Osteocyte (in vitro differentiated cells): ENCODE data around the gene PITPNC1. TPM values are rescaled to one million over a fixed set of nuclear protein-coding genes. Genes with fewer than 3 reads are reported as not detected.

Source experiments
- DNase-seq: peaks from one replicate; pipeline ENCODE4 v3.0.0; 2021; ENCODE audit warnings: mixed read lengths; ENCODE audit not compliant: unreplicated experiment; ENCODE audit errors: extremely low spot score
- H3K27ac Mint-ChIP-seq: one replicate; pipeline ENCODE4 v1.8.0; 2021; ENCODE audit warnings: mild to moderate bottlenecking, mixed read lengths; ENCODE audit not compliant: unreplicated experiment
- H3K27me3 Mint-ChIP-seq: one replicate; pipeline ENCODE4 v1.8.0; 2021; ENCODE audit warnings: mixed read lengths; ENCODE audit not compliant: unreplicated experiment
- H3K36me3 Mint-ChIP-seq: one replicate; pipeline ENCODE4 v1.8.0; 2021; ENCODE audit warnings: mixed read lengths; ENCODE audit not compliant: unreplicated experiment
- H3K4me1 Mint-ChIP-seq: one replicate; pipeline ENCODE4 v1.8.0; 2021; ENCODE audit warnings: mixed read lengths; ENCODE audit not compliant: unreplicated experiment
- H3K4me3 Mint-ChIP-seq: one replicate; pipeline ENCODE4 v1.8.0; 2021; ENCODE audit warnings: mild to moderate bottlenecking, moderate library complexity, mixed read lengths; ENCODE audit not compliant: unreplicated experiment
- H3K9me3 Mint-ChIP-seq: one replicate; pipeline ENCODE4 v1.8.0; 2021; ENCODE audit warnings: mixed read lengths; ENCODE audit not compliant: unreplicated experiment
- CTCF ChIP-seq: fragments of 200-600 bp; sonication (generic); IDR thresholded peaks from 2 replicates; pipeline ENCODE4 v1.5.0; 2021; ENCODE audit warnings: antibody characterized with exemption, mild to moderate bottlenecking, moderate library complexity
- total RNA-seq: library from RNA; stranded (reverse); gene quantifications from 2 replicates; pipeline ENCODE4 v1.2.1, GENCODE V29; 2021

PITPNC1 gene
- total RNA-seq, 1 donor from 2014 or later: 18.0 TPM

DNA sequence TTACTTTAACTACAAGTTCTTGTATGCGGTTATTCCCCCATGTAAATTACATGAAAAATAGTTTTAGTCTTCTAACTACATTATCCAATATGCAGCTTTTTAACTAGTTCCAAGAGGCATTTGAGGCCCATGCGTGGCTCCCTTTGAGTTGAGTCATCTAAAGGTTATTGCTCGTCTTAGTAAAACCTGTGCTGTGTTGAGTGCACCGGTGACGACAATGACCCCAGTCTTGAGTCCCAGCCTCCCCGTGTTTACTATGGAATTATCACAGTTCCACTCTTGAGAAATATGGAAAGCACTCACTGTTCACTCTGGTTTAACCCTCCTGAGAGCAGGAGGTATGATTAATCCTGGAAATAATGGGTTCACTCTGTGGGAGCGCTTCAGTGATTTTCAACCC is 119.2 kb downstream of the PITPNC1 start:
- DNase-seq: no peak
- Mint-ChIP-seq H3K27ac (no peak overlapping the region), H3K4me1 (peaks cover 11% of the 10 kb centered on the region), H3K4me3 (no peak overlapping the region), H3K36me3 (no peaks in the 10 kb centered on the region), H3K9me3 (peaks cover 3% of the 10 kb centered on the region), H3K27me3 (peaks cover 7% of the 10 kb centered on the region)
- no peak for TF ChIP-seq CTCF

DNA sequence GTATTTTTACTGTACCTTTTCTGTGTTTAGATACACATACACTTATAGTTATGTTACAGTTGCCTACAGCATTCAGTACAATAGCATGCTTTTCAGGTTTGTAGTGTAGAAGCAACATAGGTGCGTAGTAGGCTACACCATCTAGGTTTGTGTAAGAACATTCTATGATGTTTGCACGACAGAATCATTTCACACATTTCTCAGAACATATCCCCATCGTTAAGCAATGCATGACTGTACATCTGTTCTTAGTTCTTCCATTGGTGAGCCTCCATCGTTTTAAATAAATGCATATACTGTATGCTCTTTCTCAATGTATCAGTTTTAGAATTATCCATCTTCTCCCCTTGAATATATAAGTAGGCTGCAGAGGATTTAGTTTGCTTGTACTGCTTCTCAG is 122.6 kb downstream of the PITPNC1 start:
- Mint-ChIP-seq H3K4me3 (no peak overlapping the region), H3K4me1 (no peaks in the 10 kb centered on the region), H3K36me3 (no peaks in the 10 kb centered on the region), H3K27me3 (no peaks in the 10 kb centered on the region), H3K27ac (no peak overlapping the region), H3K9me3 (peaks cover 3% of the 10 kb centered on the region)
- TF ChIP-seq CTCF: no peak
- DNase-seq: no peak

- no peaks in the 10 kb centered on the region for H3K27me3 Mint-ChIP-seq
- no peak overlapping the region for H3K4me3 Mint-ChIP-seq
- H3K9me3 Mint-ChIP-seq: peaks cover 3% of the 10 kb centered on the region
- H3K4me1 Mint-ChIP-seq: no peaks in the 10 kb centered on the region
- TF ChIP-seq CTCF: no peak
- H3K27ac Mint-ChIP-seq: no peak overlapping the region
- DNase-seq: no peak
- H3K36me3 Mint-ChIP-seq: no peaks in the 10 kb centered on the region
These were observed 123.2 kb downstream of the PITPNC1 start for GRCh38 chr17:67500261-67500660.

GRCh38 chr17:67500677-67501300 is 123.7 kb downstream of the PITPNC1 start:
- Mint-ChIP-seq H3K9me3 (no peaks in the 10 kb centered on the region), H3K27me3 (no peaks in the 10 kb centered on the region)

GRCh38 chr17:67502151-67502550 is 125.1 kb downstream of the PITPNC1 start:
- DNase-seq: no peak
- H3K4me3 Mint-ChIP-seq: no peak overlapping the region
- no peaks in the 10 kb centered on the region for H3K4me1 Mint-ChIP-seq
- no peak overlapping the region for H3K27ac Mint-ChIP-seq
- H3K27me3 Mint-ChIP-seq: no peaks in the 10 kb centered on the region
- no peaks in the 10 kb centered on the region for H3K36me3 Mint-ChIP-seq
- H3K9me3 Mint-ChIP-seq: no peaks in the 10 kb centered on the region
- TF ChIP-seq CTCF: no peak

More at GRCh38 chr17:67500677-67501300, 123.7 kb downstream of the PITPNC1 start:
- no peak for TF ChIP-seq CTCF
- DNase-seq: no peak
- no peaks in the 10 kb centered on the region for H3K4me1 Mint-ChIP-seq
- no peak overlapping the region for H3K4me3 Mint-ChIP-seq
- no peak overlapping the region for H3K27ac Mint-ChIP-seq
- H3K36me3 Mint-ChIP-seq: no peaks in the 10 kb centered on the region
